Esophagus (tissue), 2 donors: ENCODE measurements around the gene SLC52A3. TPM values are rescaled to one million over a fixed set of nuclear protein-coding genes. Genes with fewer than 3 reads are reported as not detected.
"Not testable (repeated sequence)": the region's sequence is repeated elsewhere in the genome, so short reads cannot be mapped to it uniquely, and the experiment has no call there.

Experiments
- H3K27ac ChIP-seq, 2 donors: one replicate each; pipeline ENCODE4 v1.5.1; 2013; ENCODE audit warnings: low read depth in 2 of 2, mild to moderate bottlenecking in 2 of 2, inconsistent platforms in 1 of 2, low read length in 1 of 2, moderate library complexity in 1 of 2
- H3K27me3 ChIP-seq, 2 donors: one replicate each; pipeline ENCODE4 v1.6.1; 2013; ENCODE audit warnings: low read length in 2 of 2, control low read depth in 1 of 2, mild to moderate bottlenecking in 1 of 2; ENCODE audit not compliant: insufficient read depth in 2 of 2, control insufficient read depth in 1 of 2
- H3K36me3 ChIP-seq, 2 donors: one replicate each; pipeline ENCODE4 v1.6.1; 2013; ENCODE audit warnings: low read length in 1 of 2; ENCODE audit not compliant: control insufficient read depth in 2 of 2, insufficient read depth in 2 of 2
- H3K4me1 ChIP-seq, 2 donors: one replicate each; pipeline ENCODE4 v1.6.1; 2013; ENCODE audit warnings: low read length in 1 of 2; ENCODE audit not compliant: control insufficient read depth in 2 of 2, insufficient read depth in 2 of 2
- H3K4me3 ChIP-seq, 2 donors: one replicate each; pipeline ENCODE4 v1.5.1; 2013; ENCODE audit warnings: low read length in 2 of 2, mild to moderate bottlenecking in 2 of 2, low read depth in 1 of 2, moderate library complexity in 1 of 2
- H3K9me3 ChIP-seq, 2 donors: one replicate each; pipeline ENCODE4 v1.6.1; 2013; ENCODE audit warnings: mild to moderate bottlenecking in 2 of 2, low read depth in 1 of 2, low read length in 1 of 2, moderate library complexity in 1 of 2; ENCODE audit not compliant: control insufficient read depth in 2 of 2, insufficient read depth in 1 of 2
- WGBS, 2 donors: extraction: QIAGEN DNeasy Blood & Tissue Kit; methylation state at CpG; one replicate each; pipeline ENCODE4 v1.1.7; 2013; 5-methylcytosine and 5-hydroxymethylcytosine counted together
- polyA plus RNA-seq, 2 donors: library from polyadenylated mRNA; stranded (reverse); fragments of 200-250 nt; gene quantifications; one replicate each; pipeline ENCODE4 v1.2.3, GENCODE V29; 2013
- donor health status: healthy with polysubstance abuse.
- donor health status: Bipolar disorder and iron deficiency.

SLC52A3 gene
- polyA plus RNA-seq, 2 donors, result 4.9 to 5.6 TPM

GRCh38 chr20:798746-799145 lies 30.4 kb upstream of the SLC52A3 start:
- H3K9me3 ChIP-seq, H3K4me1 ChIP-seq, H3K27me3 ChIP-seq, H3K4me3 ChIP-seq, H3K36me3 ChIP-seq, H3K27ac ChIP-seq: not testable (repeated sequence)
- 62 to 68% methylated on average over 5 of the region's 5 CpGs for WGBS, 2 donors

- Histone ChIP-seq H3K9me3 (peaks cover 5% of the 10 kb centered on the region in 2 donors), H3K4me3 (no peak overlapping the region), H3K4me1 (no peaks in the 10 kb centered on the region), H3K36me3 (no peaks in the 10 kb centered on the region), H3K27me3 (no peaks in the 10 kb centered on the region), H3K27ac (no peak overlapping the region)
- 78 to 83% methylated on average over 3 of the region's 3 CpGs for WGBS, 2 donors
Observed at GRCh38 chr20:796921-797320, 28.6 kb upstream of the SLC52A3 start.

GRCh38 chr20:792248-792647 lies 23.9 kb upstream of the SLC52A3 start:
- Histone ChIP-seq H3K4me1 (no peaks in the 10 kb centered on the region), H3K27me3 (peaks cover 0 to 4% of the 10 kb centered on the region in 2 donors), H3K27ac (no peak overlapping the region), H3K9me3 (peaks cover 6 to 8% of the 10 kb centered on the region in 2 donors), H3K4me3 (no peak overlapping the region), H3K36me3 (no peaks in the 10 kb centered on the region)
- 92 to 97% methylated on average over 18 of the region's 18 CpGs for WGBS, 2 donors

- 48 to 59% methylated on average over 2 of the region's 2 CpGs for WGBS, 2 donors
- H3K27me3 ChIP-seq, result peaks cover 0 to 4% of the 10 kb centered on the region in 2 donors
- H3K27ac ChIP-seq, result no peak overlapping the region
- H3K4me1 ChIP-seq, result no peaks in the 10 kb centered on the region
- H3K36me3 ChIP-seq, result no peaks in the 10 kb centered on the region
- H3K9me3 ChIP-seq, result peaks cover 6 to 8% of the 10 kb centered on the region in 2 donors
- no peak overlapping the region for H3K4me3 ChIP-seq
Observed at GRCh38 chr20:791056-791455, 22.8 kb upstream of the SLC52A3 start.

GRCh38 chr20:787825-788224 lies 19.5 kb upstream of the SLC52A3 start:
- 19 to 26% methylated on average over 1 of the region's 1 CpG for WGBS, 2 donors
- no peak overlapping the region for H3K27ac ChIP-seq

GRCh38 chr20:779771-780170 lies 11.5 kb upstream of the SLC52A3 start:
- peaks cover 1 to 10% of the 10 kb centered on the region in 2 donors for H3K4me1 ChIP-seq
- 54 to 62% methylated on average over 3 of the region's 3 CpGs for WGBS, 2 donors
- peaks cover 0 to 5% of the 10 kb centered on the region in 2 donors for H3K9me3 ChIP-seq
- no peaks in the 10 kb centered on the region for H3K27me3 ChIP-seq
- H3K36me3 ChIP-seq, result no peaks in the 10 kb centered on the region
- no peak overlapping the region for H3K4me3 ChIP-seq
- H3K27ac ChIP-seq, result no peak overlapping the region

More at GRCh38 chr20:787825-788224, 19.5 kb upstream of the SLC52A3 start:
- Histone ChIP-seq H3K4me3 (no peak overlapping the region), H3K27me3 (peaks cover 0 to 4% of the 10 kb centered on the region in 2 donors), H3K36me3 (no peaks in the 10 kb centered on the region), H3K9me3 (peaks cover 8 to 16% of the 10 kb centered on the region in 2 donors), H3K4me1 (no peaks in the 10 kb centered on the region)

GRCh38 chr20:776165-776564 lies 7.9 kb upstream of the SLC52A3 start:
- 68 to 72% methylated on average over 2 of the region's 2 CpGs for WGBS, 2 donors
- H3K9me3 ChIP-seq, result no peaks in the 10 kb centered on the region
- peaks cover 5 to 15% of the 10 kb centered on the region in 2 donors for H3K4me1 ChIP-seq
- H3K27ac ChIP-seq, result peak overlapping the region in 1 of 2 donors; percentile 66
- H3K36me3 ChIP-seq, result no peaks in the 10 kb centered on the region
- H3K4me3 ChIP-seq, result no peak overlapping the region
- no peaks in the 10 kb centered on the region for H3K27me3 ChIP-seq

- WGBS, 2 donors, result 24 to 25% methylated on average over 11 of the region's 11 CpGs
- Histone ChIP-seq H3K27ac (peak overlapping the region; percentile 67 to 74), H3K4me1 (peaks cover 5 to 15% of the 10 kb centered on the region in 2 donors), H3K4me3 (peak overlapping the region in 1 of 2 donors; percentile 30), H3K36me3 (no peaks in the 10 kb centered on the region), H3K27me3 (no peaks in the 10 kb centered on the region), H3K9me3 (no peaks in the 10 kb centered on the region)
Observed at GRCh38 chr20:775679-776135, 7.4 kb upstream of the SLC52A3 start.

- 79 to 80% methylated on average over 5 of the region's 5 CpGs for WGBS, 2 donors
- no peaks in the 10 kb centered on the region for H3K36me3 ChIP-seq
- H3K9me3 ChIP-seq, result no peaks in the 10 kb centered on the region
- no peak overlapping the region for H3K27ac ChIP-seq
- H3K4me1 ChIP-seq, result peaks cover 5 to 15% of the 10 kb centered on the region in 2 donors
- H3K4me3 ChIP-seq, result no peak overlapping the region
- no peaks in the 10 kb centered on the region for H3K27me3 ChIP-seq
Observed at GRCh38 chr20:774660-775057, 6.4 kb upstream of the SLC52A3 start.

- no peak overlapping the region for H3K27ac ChIP-seq
- 78 to 87% methylated on average over 8 of the region's 8 CpGs for WGBS, 2 donors
- H3K9me3 ChIP-seq, result no peaks in the 10 kb centered on the region
- no peaks in the 10 kb centered on the region for H3K27me3 ChIP-seq
- H3K4me1 ChIP-seq, result peaks cover 5 to 15% of the 10 kb centered on the region in 2 donors
- H3K4me3 ChIP-seq, result no peak overlapping the region
- no peaks in the 10 kb centered on the region for H3K36me3 ChIP-seq
Observed at GRCh38 chr20:774016-774659, 5.8 kb upstream of the SLC52A3 start.
